Activated naive CD8-positive, alpha-beta T cell treated with anti-CD3 and anti-CD28 coated beads, Interleukin-2, amount 50 U/mL, for 16 hours (primary cell): ENCODE measurements around the gene TMEM212.
"Not testable (repeated sequence)": the region's sequence is repeated elsewhere in the genome, so short reads cannot be mapped to it uniquely, and the experiment has no call there.

ENCODE experiments used
- DNase-seq: peaks from one replicate; pipeline ENCODE4 v3.0.0-alpha.2; 2020; ENCODE audit warnings: low read depth, low spot score

Gene TMEM212

GRCh38 chr3:171858770-171859169 is 15.6 kb downstream of the TMEM212 start:
- DNase-seq, result not testable (repeated sequence)

GRCh38 chr3:171860830-171861535 is 17.8 kb downstream of the TMEM212 start:
- no peak for DNase-seq

GRCh38 chr3:171862392-171862791 is 19.2 kb downstream of the TMEM212 start:
- no peak for DNase-seq

- DNase-seq, result no peak
Measured at GRCh38 chr3:171862993-171863521, 19.9 kb downstream of the TMEM212 start.

- no peak for DNase-seq
Measured at GRCh38 chr3:171863920-171864319, 20.8 kb downstream of the TMEM212 start.

- no peak for DNase-seq
Measured at GRCh38 chr3:171865191-171865865, 22.2 kb downstream of the TMEM212 start.

GRCh38 chr3:171867981-171868380 is 24.8 kb downstream of the TMEM212 start:
- DNase-seq, result no peak

GRCh38 chr3:171871392-171872274 is 28.5 kb downstream of the TMEM212 start:
- DNase-seq, result no peak

- no peak for DNase-seq
Measured at GRCh38 chr3:171873580-171873979, 30.4 kb downstream of the TMEM212 start.

- no peak for DNase-seq
Measured at GRCh38 chr3:171874251-171874681, 31.1 kb downstream of the TMEM212 start.

- DNase-seq, result no peak
Measured at GRCh38 chr3:171874879-171875278, 31.7 kb downstream of the TMEM212 start.

GRCh38 chr3:171875923-171876412 is 32.8 kb downstream of the TMEM212 start:
- no peak for DNase-seq

- no peak for DNase-seq
Measured at GRCh38 chr3:171876680-171877147, 33.6 kb downstream of the TMEM212 start.

- no peak for DNase-seq
Measured at GRCh38 chr3:171878461-171879225, 35.5 kb downstream of the TMEM212 start.

- no peak for DNase-seq
Measured at GRCh38 chr3:171879472-171879871, 36.3 kb downstream of the TMEM212 start.

GRCh38 chr3:171880101-171880870 is 37.1 kb downstream of the TMEM212 start:
- no peak for DNase-seq

GRCh38 chr3:171881251-171881650 is 38.1 kb downstream of the TMEM212 start:
- DNase-seq, result no peak

GRCh38 chr3:171883257-171883892 is 40.2 kb downstream of the TMEM212 start:
- no peak for DNase-seq

GRCh38 chr3:171883893-171884279 is 40.7 kb downstream of the TMEM212 start:
- DNase-seq, result no peak

GRCh38 chr3:171888466-171888865 is 45.3 kb downstream of the TMEM212 start:
- DNase-seq, result no peak
